B cell (primary cell): ENCODE results near the gene OPHN1. TPM values are rescaled to one million over a fixed set of nuclear protein-coding genes. Genes with fewer than 3 reads are reported as not detected.

Experiments used
- ATAC-seq: fragments of 200-7000 bp; cut with Tn5 transposase; one replicate; pipeline ENCODE4 v1.10.0; 2021; ENCODE audit warnings: low read depth, mild to moderate bottlenecking, moderate number of reproducible peaks, moderate library complexity
- CTCF ChIA-PET: fragments of 350-600 bp; sonication (Branson Sonifier 250); formaldehyde crosslinking; loops from one replicate; lab custom pipeline; 2021; ENCODE audit warnings: antibody characterized with exemption, inconsistent platforms; lab: Charles Lee
- POLR2A ChIA-PET: fragments of 350-600 bp; sonication (Branson Sonifier 250); formaldehyde crosslinking; loops from one replicate; lab custom pipeline; 2021; ENCODE audit warnings: antibody characterized with exemption; lab: Charles Lee
- DNase-seq: peaks from one replicate; pipeline ENCODE4 v3.0.0; 2013
- H2AFZ ChIP-seq: 2 replicates; pipeline ENCODE4 v1.6.1; 2012; ENCODE audit warnings: mild to moderate bottlenecking, low read depth, low read length; ENCODE audit not compliant: insufficient read depth, poor library complexity, severe bottlenecking
- H3K27ac ChIP-seq, 2 donors: 1 replicate in 1 of 2; 2 replicates in 1 of 2; pipeline ENCODE4 v1.5.1; 2012 to 2013; ENCODE audit warnings: low read length in 2 of 2, mild to moderate bottlenecking in 2 of 2, moderate library complexity in 1 of 2
- H3K27me3 ChIP-seq, 4 experiments: fragments of 200-600 bp in 1 of 4; sonication (generic) in 1 of 4; replicated peaks in 1 of 4; 1 replicate in 2 of 4; 2 replicates in 2 of 4; pipeline versions ENCODE4 v1.6.1 to v1.7.0; 2013 to 2016; ENCODE audit warnings: low read length in 3 of 4, mild to moderate bottlenecking in 2 of 4, mixed read lengths in 1 of 4, moderate library complexity in 1 of 4; ENCODE audit not compliant: insufficient read depth in 4 of 4, control insufficient read depth in 3 of 4; ENCODE audit errors: control extremely low read depth in 1 of 4
- H3K36me3 ChIP-seq, 2 experiments: replicated peaks in 1 of 2; 1 replicate in 1 of 2; 2 replicates in 1 of 2; pipeline versions ENCODE4 v1.6.1 to v1.7.1; 2013; ENCODE audit warnings: low read length in 1 of 2; ENCODE audit not compliant: insufficient read depth in 2 of 2, control insufficient read depth in 1 of 2; ENCODE audit errors: control extremely low read depth in 1 of 2, extremely low read depth in 1 of 2
- H3K4me1 ChIP-seq, 2 donors: fragments of 200-600 bp in 1 of 2; sonication (generic) in 1 of 2; 1 replicate in 1 of 2; 2 replicates in 1 of 2; pipeline versions ENCODE4 v1.5.1 to v1.6.1; 2013 to 2017; ENCODE audit warnings: low read length in 2 of 2; ENCODE audit not compliant: control insufficient read depth in 2 of 2, insufficient read depth in 2 of 2
- H3K4me2 ChIP-seq: replicated peaks from 2 replicates; pipeline ENCODE3; 2012; ENCODE audit warnings: mild to moderate bottlenecking, low read depth, low read length; ENCODE audit not compliant: poor library complexity, severe bottlenecking
- H3K4me3 ChIP-seq, 5 experiments: fragments of 200-600 bp in 1 of 5; sonication (generic) in 1 of 5; 1 replicate in 3 of 5; 2 replicates in 2 of 5; pipeline versions ENCODE4 v1.5.1 to v1.7.0; 2011 to 2016; ENCODE audit warnings: low read length in 4 of 5, mild to moderate bottlenecking in 4 of 5, low read depth in 2 of 5, control low read depth in 1 of 5, moderate library complexity in 1 of 5; ENCODE audit not compliant: insufficient read depth in 1 of 5; ENCODE audit errors: control extremely low read depth in 1 of 5, extremely low read depth in 1 of 5
- H3K79me2 ChIP-seq: fragments of 200-600 bp; sonication (generic); one replicate; pipeline ENCODE4 v1.6.0; 2016; ENCODE audit warnings: low read length; ENCODE audit not compliant: control insufficient read depth, insufficient read depth
- H3K9ac ChIP-seq: fragments of 200-600 bp; sonication (generic); 2 replicates; pipeline ENCODE4 v1.6.1; 2017; ENCODE audit warnings: mild to moderate bottlenecking, low read length, moderate library complexity
- H3K9me3 ChIP-seq, 3 donors: one replicate each; pipeline versions ENCODE4 v1.6.1 to v1.7.1; 2013; ENCODE audit warnings: low read length in 2 of 3; ENCODE audit not compliant: control insufficient read depth in 2 of 3, insufficient read depth in 1 of 3; ENCODE audit errors: control extremely low read depth in 1 of 3
- H4K20me1 ChIP-seq: 2 replicates; pipeline ENCODE4 v1.6.0; 2012; ENCODE audit warnings: mild to moderate bottlenecking, low read length; ENCODE audit not compliant: insufficient read depth, control insufficient read depth, poor library complexity, severe bottlenecking
- H3K27ac Mint-ChIP-seq: one replicate; pipeline ENCODE4 v1.8.0; 2021; ENCODE audit warnings: mixed read lengths
- H3K27me3 Mint-ChIP-seq: one replicate; pipeline ENCODE4 v1.8.0; 2021; ENCODE audit warnings: mixed read lengths
- H3K4me1 Mint-ChIP-seq: one replicate; pipeline ENCODE4 v1.8.0; 2021; ENCODE audit warnings: mixed read lengths
- H3K4me3 Mint-ChIP-seq: one replicate; pipeline ENCODE4 v1.8.0; 2021; ENCODE audit warnings: mixed read lengths
- H3K9me3 Mint-ChIP-seq: one replicate; pipeline ENCODE4 v1.8.0; 2022; ENCODE audit warnings: mixed read lengths; ENCODE audit not compliant: insufficient read depth
- EZH2 ChIP-seq: IDR thresholded peaks from 2 replicates; pipeline ENCODE4 v1.6.1; 2012; ENCODE audit warnings: borderline replicate concordance, low read depth, mild to moderate bottlenecking, moderate library complexity, low read length; ENCODE audit not compliant: insufficient read depth, poor library complexity, severe bottlenecking
- WGBS: methylation state at CpG from one replicate; pipeline ENCODE4 v1.1.5; 2013; ENCODE audit warnings: missing lambda C conversion rate; ENCODE audit not compliant: insufficient coverage; 5-methylcytosine and 5-hydroxymethylcytosine counted together
- intact Hi-C: fragments of 100-400 bp; cut with micrococcal nuclease; formaldehyde crosslinking; loops from one replicate; pipeline ENCODE4 v1.10.0; 2022
- polyA plus RNA-seq: library from polyadenylated mRNA; depleted of rRNA; stranded (reverse); fragments of >200 nt; gene quantifications from 2 replicates; pipeline ENCODE4 v1.2.3, GENCODE V29; 2012
- total RNA-seq, 2 donors: library from RNA; stranded (reverse); fragments of 120-200 nt in 1 of 2; gene quantifications; 1 replicate in 1 of 2; 2 replicates in 1 of 2; pipeline versions ENCODE4 v1.2.3 to v1.2.4, GENCODE V29; 2013 to 2022
- TF ChIP-seq, protein P1 (sequence below): fragments of 200-600 bp; IDR thresholded peaks from one replicate; pipeline ENCODE4 v1.8.0; 2022; ENCODE audit warnings: antibody characterized with exemption, mild to moderate bottlenecking

Gene OPHN1
- total and polyA plus RNA-seq, 2 donors (not counting 1 experiment from before 2014, with no cell fraction given) = 0.03 to 0.17 TPM

DNA sequence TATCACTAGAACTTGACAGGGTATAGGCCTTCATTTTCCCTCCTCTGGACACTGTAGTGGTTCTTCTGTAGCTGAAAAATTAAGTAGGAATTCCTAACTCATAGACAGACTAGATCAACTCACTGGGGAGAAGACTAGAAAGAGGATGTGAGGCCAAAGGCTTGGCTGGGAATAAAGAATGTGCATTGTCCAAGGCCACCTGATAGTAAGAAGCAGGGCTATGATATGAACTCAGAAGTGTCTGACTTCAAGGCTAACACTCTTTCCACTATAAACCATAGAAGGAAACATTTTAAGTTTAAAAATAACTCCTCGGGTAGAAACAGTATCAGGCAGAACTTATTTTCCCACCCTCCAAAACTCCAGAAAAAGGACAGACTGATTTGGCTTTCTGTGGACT is 346.6 kb downstream of the OPHN1 start:
- H3K4me1 ChIP-seq = no peaks in the 10 kb centered on the region
- no peak for TF ChIP-seq EZH2
- TF ChIP-seq, protein P1, sequence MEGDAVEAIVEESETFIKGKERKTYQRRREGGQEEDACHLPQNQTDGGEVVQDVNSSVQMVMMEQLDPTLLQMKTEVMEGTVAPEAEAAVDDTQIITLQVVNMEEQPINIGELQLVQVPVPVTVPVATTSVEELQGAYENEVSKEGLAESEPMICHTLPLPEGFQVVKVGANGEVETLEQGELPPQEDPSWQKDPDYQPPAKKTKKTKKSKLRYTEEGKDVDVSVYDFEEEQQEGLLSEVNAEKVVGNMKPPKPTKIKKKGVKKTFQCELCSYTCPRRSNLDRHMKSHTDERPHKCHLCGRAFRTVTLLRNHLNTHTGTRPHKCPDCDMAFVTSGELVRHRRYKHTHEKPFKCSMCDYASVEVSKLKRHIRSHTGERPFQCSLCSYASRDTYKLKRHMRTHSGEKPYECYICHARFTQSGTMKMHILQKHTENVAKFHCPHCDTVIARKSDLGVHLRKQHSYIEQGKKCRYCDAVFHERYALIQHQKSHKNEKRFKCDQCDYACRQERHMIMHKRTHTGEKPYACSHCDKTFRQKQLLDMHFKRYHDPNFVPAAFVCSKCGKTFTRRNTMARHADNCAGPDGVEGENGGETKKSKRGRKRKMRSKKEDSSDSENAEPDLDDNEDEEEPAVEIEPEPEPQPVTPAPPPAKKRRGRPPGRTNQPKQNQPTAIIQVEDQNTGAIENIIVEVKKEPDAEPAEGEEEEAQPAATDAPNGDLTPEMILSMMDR = no peak
- CTCF ChIA-PET = no interaction called here

DNA sequence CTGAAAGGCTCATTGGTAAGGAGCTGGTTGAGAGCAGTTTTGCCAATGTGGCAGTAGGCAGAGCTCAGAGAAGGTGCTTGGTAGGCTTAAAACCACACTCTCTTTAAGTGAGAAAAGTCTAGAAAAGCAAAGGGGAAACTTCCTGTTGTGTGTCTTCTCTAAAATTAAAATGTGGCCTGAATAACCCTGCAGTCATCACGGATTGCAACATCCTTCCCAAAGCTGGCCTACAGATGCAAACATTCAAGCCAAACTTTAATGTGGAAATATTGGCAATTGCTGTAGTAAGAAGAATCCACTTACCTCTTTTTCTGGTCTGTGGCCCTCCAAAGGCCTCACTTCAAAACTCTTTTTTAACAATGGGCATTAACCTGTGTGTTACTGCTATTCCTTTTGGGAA is 348.5 kb downstream of the OPHN1 start:
- Mint-ChIP-seq H3K4me1 (no peaks in the 10 kb centered on the region), H3K27ac (no peak overlapping the region), H3K4me3 (no peak overlapping the region), H3K9me3 (no peaks in the 10 kb centered on the region), H3K27me3 (no peaks in the 10 kb centered on the region)
- no peak overlapping the region for H3K9ac ChIP-seq
- no peak for TF ChIP-seq EZH2
- TF ChIP-seq, protein P1 = no peak
- H3K27ac ChIP-seq = no peak overlapping the region
- no peaks in the 10 kb centered on the region for H3K36me3 ChIP-seq
- no peak for ATAC-seq
- no peak for DNase-seq
- H3K79me2 ChIP-seq = no peaks in the 10 kb centered on the region
- CTCF ChIA-PET = no interaction called here
- no CpG with 5 or more reads among the region's 1 CpG for WGBS
- no peaks in the 10 kb centered on the region for H3K27me3 ChIP-seq
- intact Hi-C loops = no loop called here
- no peak overlapping the region for H3K4me3 ChIP-seq
- H3K4me1 ChIP-seq = no peaks in the 10 kb centered on the region
- no peaks in the 10 kb centered on the region for H4K20me1 ChIP-seq
- H3K9me3 ChIP-seq = no peaks in the 10 kb centered on the region
- POLR2A ChIA-PET = no interaction called here
- H2AFZ ChIP-seq = no peak overlapping the region
- H3K4me2 ChIP-seq = no peak overlapping the region

More for the DNA sequence above, 346.6 kb downstream of the OPHN1 start:
- H3K79me2 ChIP-seq = no peaks in the 10 kb centered on the region
- Mint-ChIP-seq H3K4me1 (no peaks in the 10 kb centered on the region), H3K9me3 (no peaks in the 10 kb centered on the region), H3K27ac (no peak overlapping the region), H3K4me3 (no peak overlapping the region), H3K27me3 (no peaks in the 10 kb centered on the region)
- H3K27ac ChIP-seq = no peak overlapping the region
- no peak for DNase-seq
- no peaks in the 10 kb centered on the region for H4K20me1 ChIP-seq
- POLR2A ChIA-PET = no interaction called here
- H3K9ac ChIP-seq = no peak overlapping the region
- no peaks in the 10 kb centered on the region for H3K9me3 ChIP-seq
- no peak for ATAC-seq
- H3K4me3 ChIP-seq = no peak overlapping the region
- H3K36me3 ChIP-seq = no peaks in the 10 kb centered on the region
- H2AFZ ChIP-seq = no peak overlapping the region
- no peak overlapping the region for H3K4me2 ChIP-seq
- no CpG with 5 or more reads among the region's 1 CpG for WGBS
- no peaks in the 10 kb centered on the region for H3K27me3 ChIP-seq
- intact Hi-C loops = no loop called here
